ENCODE results near the gene PABPN1L. TPM values are rescaled to one million over a fixed set of nuclear protein-coding genes. Genes with fewer than 3 reads are reported as not detected.
A peak's percentile ranks its signal among the peaks of the same experiment; 100 is the strongest.

The PABPN1L gene
- total RNA-seq, 1 experiment from 2014 or later = not detected

DNA sequence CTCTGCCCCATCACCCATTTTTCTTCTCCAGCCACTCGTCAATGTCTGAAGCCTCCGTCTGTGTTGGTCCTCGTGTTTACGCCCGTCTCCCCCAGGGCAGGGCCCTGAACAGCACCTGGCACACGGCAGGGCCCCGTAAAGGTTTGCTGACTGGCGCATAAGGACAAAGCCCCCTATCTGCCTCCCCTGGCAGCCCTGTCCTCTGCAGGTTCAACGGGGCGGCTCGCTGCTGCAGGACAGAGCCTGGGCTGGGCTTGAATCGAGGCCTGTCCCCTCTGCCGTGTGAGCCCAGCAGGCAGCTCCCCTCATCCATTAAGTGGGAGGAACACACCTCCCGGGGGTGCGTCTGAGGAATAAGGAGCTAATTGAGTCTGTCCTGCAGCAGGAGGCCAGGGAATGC, 46.1 kb upstream of the PABPN1L start:
- Mint-ChIP-seq H3K27me3 (ENCODE audit: low read depth) (no peaks in the 10 kb centered on the region; the same call in none of the 2 replicates), H3K4me1 (peaks cover 5 to 16% of the 10 kb centered on the region in 2 experiments; a peak in 3 of 4 replicates), H3K4me3 (no peak overlapping the region), H3K9me3 (peaks cover 0 to 9% of the 10 kb centered on the region in 2 experiments; a peak in 2 of 5 replicates), H3K27ac (peak overlapping the region in 2 of 3 experiments; percentile 3 to 9; a peak in 2 of 7 replicates), H3K36me3 (ENCODE audit: insufficient read depth in 1 of 3, low read depth in 3 of 3) (no peaks in the 10 kb centered on the region)
- no peak overlapping the region for H3K56ac ChIP-seq (ENCODE audit: insufficient read length, low read depth, low read length)
- H3K23me2 ChIP-seq (ENCODE audit: insufficient read length, low read depth, low read length, poor library complexity, severe bottlenecking) = no peaks in the 10 kb centered on the region
- no peaks in the 10 kb centered on the region for H3K4me1 ChIP-seq (ENCODE audit: insufficient read depth, low read length)
- H3K79me2 ChIP-seq (ENCODE audit: insufficient read depth, low read length) = no peaks in the 10 kb centered on the region
- H2BK120ac ChIP-seq (ENCODE audit: low read depth, low read length, poor library complexity, severe bottlenecking) = no peak overlapping the region
- H2BK20ac ChIP-seq (ENCODE audit: low read depth, low read length, poor library complexity, severe bottlenecking) = no peak overlapping the region
- H2AK5ac ChIP-seq (ENCODE audit: insufficient read length, low read length) = no peak overlapping the region
- H3K9ac ChIP-seq (ENCODE audit: extremely low read depth, insufficient read length, low read length) = no peak overlapping the region
- H2BK5ac ChIP-seq (ENCODE audit: insufficient read length, low read length) = no peak overlapping the region
- H4K20me1 ChIP-seq (ENCODE audit: control insufficient read depth, insufficient read depth, insufficient read length) = no peaks in the 10 kb centered on the region
- H3K27ac ChIP-seq (ENCODE audit: insufficient read length, low read depth, low read length) = no peak overlapping the region
- no peak overlapping the region for H4K5ac ChIP-seq (ENCODE audit: insufficient read length, low read depth, low read length)
- TF ChIP-seq, protein P1, sequence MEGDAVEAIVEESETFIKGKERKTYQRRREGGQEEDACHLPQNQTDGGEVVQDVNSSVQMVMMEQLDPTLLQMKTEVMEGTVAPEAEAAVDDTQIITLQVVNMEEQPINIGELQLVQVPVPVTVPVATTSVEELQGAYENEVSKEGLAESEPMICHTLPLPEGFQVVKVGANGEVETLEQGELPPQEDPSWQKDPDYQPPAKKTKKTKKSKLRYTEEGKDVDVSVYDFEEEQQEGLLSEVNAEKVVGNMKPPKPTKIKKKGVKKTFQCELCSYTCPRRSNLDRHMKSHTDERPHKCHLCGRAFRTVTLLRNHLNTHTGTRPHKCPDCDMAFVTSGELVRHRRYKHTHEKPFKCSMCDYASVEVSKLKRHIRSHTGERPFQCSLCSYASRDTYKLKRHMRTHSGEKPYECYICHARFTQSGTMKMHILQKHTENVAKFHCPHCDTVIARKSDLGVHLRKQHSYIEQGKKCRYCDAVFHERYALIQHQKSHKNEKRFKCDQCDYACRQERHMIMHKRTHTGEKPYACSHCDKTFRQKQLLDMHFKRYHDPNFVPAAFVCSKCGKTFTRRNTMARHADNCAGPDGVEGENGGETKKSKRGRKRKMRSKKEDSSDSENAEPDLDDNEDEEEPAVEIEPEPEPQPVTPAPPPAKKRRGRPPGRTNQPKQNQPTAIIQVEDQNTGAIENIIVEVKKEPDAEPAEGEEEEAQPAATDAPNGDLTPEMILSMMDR (conservative IDR thresholded peaks at IDR 0.05) = no peak
- H3K27me3 ChIP-seq (ENCODE audit: insufficient read depth, low read length) = no peaks in the 10 kb centered on the region
- no peak overlapping the region for H3K23ac ChIP-seq (ENCODE audit: insufficient read length, low read depth, low read length)
- no peak overlapping the region for H3T11ph ChIP-seq (ENCODE audit: low read length)
- no peak overlapping the region for H3K4me2 ChIP-seq (ENCODE audit: insufficient read depth, insufficient read length, low read length)
- H3K4ac ChIP-seq (ENCODE audit: low read depth, low read length) = no peak overlapping the region
- WGBS (ENCODE audit: extremely low coverage, insufficient read length, low lambda C conversion rate) = no CpG with 5 or more reads among the region's 15 CpGs
- no peak for DNase-seq
- no peak overlapping the region for H2AFZ ChIP-seq (ENCODE audit: low read length)
- H2BK12ac ChIP-seq (ENCODE audit: insufficient read length, low read depth, low read length) = no peak overlapping the region
- H4K91ac ChIP-seq (ENCODE audit: insufficient read length, low read depth, low read length) = no peak overlapping the region
- H4K8ac ChIP-seq (replicated peaks; ENCODE audit: insufficient read length, low read depth, low read length) = no peak overlapping the region
- no peak overlapping the region for H2BK15ac ChIP-seq (ENCODE audit: low read depth, low read length)
- no peak overlapping the region for H3K14ac ChIP-seq (ENCODE audit: insufficient read depth, low read length)
- H3K18ac ChIP-seq (ENCODE audit: insufficient read length, low read depth, low read length) = no peak overlapping the region
- H3K79me1 ChIP-seq (ENCODE audit: insufficient read depth, low read depth, low read length, poor library complexity, severe bottlenecking) = no peaks in the 10 kb centered on the region
- H3K9me3 ChIP-seq (ENCODE audit: control insufficient read depth, low read depth, low read length) = no peaks in the 10 kb centered on the region
